A549 (cell line): ENCODE measurements around the gene CLMN. TPM values are rescaled to one million over a fixed set of nuclear protein-coding genes. Genes with fewer than 3 reads are reported as not detected.

Source experiments
- ATAC-seq, 2 experiments: fragments of 200-7000 bp in 1 of 2; fragments of >200 bp in 1 of 2; cut with Nextera tagmentation in 1 of 2; cut with Tn5 transposase in 1 of 2; 3 replicates each; pipeline versions ENCODE4 v1.8.0 to v1.9.1; 2018 to 2020; ENCODE audit warnings: mild to moderate bottlenecking in 1 of 2, moderate library complexity in 1 of 2
- CTCF ChIA-PET: fragments of 300-600 bp; sonication (Branson Sonifier 250); formaldehyde crosslinking; extraction: SDS; loops from one replicate; lab custom pipeline; 2021; ENCODE audit warnings: antibody characterized with exemption, inconsistent platforms; lab: Yijun Ruan, JAX
- POLR2A ChIA-PET: fragments of 350-600 bp; formaldehyde crosslinking; extraction: SDS; loops from one replicate; lab custom pipeline; 2021; ENCODE audit warnings: antibody characterized with exemption, inconsistent platforms; lab: Yijun Ruan, JAX
- DNase-seq, 2 experiments: peaks; one replicate each; pipeline versions ENCODE4 v3.0.0 to v3.0.0-alpha.2; 2011 to 2016; ENCODE audit warnings: low read depth in 1 of 2, low spot score in 1 of 2
- FAIRE-seq: peaks from 2 replicates; lab custom pipeline; 2011; peaks lifted over from hg19 to GRCh38; lab: Jason Lieb, UNC
- H3K27ac ChIP-seq, 2 experiments: fragments of >200 bp; sonication (Bioruptor Twin); formaldehyde crosslinking; 3 replicates each; pipeline ENCODE4 v1.5.1; 2016 to 2017
- H3K4me1 ChIP-seq: fragments of >200 bp; sonication (Bioruptor Twin); formaldehyde crosslinking; 3 replicates; pipeline ENCODE4 v1.6.1; 2016
- H3K4me2 ChIP-seq: fragments of >200 bp; sonication (Bioruptor Twin); formaldehyde crosslinking; 3 replicates; pipeline ENCODE4 v1.6.1; 2016
- H3K4me3 ChIP-seq: fragments of >200 bp; sonication (Bioruptor Twin); formaldehyde crosslinking; 3 replicates; pipeline ENCODE4 v1.5.1; 2016
- H3K9me3 ChIP-seq: fragments of >200 bp; sonication (Bioruptor Twin); formaldehyde crosslinking; 3 replicates; pipeline ENCODE4 v1.6.1; 2016
- BHLHE40 ChIP-seq: IDR thresholded peaks from 2 replicates; pipeline ENCODE4 v1.6.1; 2012; ENCODE audit warnings: low read depth, low read length, inconsistent platforms
- CHD4 ChIP-seq: fragments of 200-600 bp; sonication (generic); IDR thresholded peaks from 2 replicates; pipeline ENCODE4 v1.6.1; 2016; ENCODE audit warnings: antibody characterized with exemption, mild to moderate bottlenecking, borderline replicate concordance
- EHF ChIP-seq: fragments of 250-450 bp; sonication (Bioruptor Pico); IDR thresholded peaks from 2 replicates; pipeline ENCODE4 v1.5.0; 2020; ENCODE audit warnings: mild to moderate bottlenecking
- EP300 ChIP-seq, 2 experiments: fragments of >200 bp; sonication (Bioruptor Twin); formaldehyde crosslinking; IDR thresholded peaks; 2 replicates in 1 of 2; 3 replicates in 1 of 2; pipeline ENCODE4 v1.6.1; 2016 to 2017
- HOXA7 ChIP-seq: fragments of 250-450 bp; sonication (Bioruptor Pico); IDR thresholded peaks from 2 replicates; pipeline ENCODE4 v1.5.0; 2020; ENCODE audit warnings: mild to moderate bottlenecking, moderate library complexity
- JUN ChIP-seq, 2 experiments: fragments of >200 bp; sonication (Bioruptor Twin); formaldehyde crosslinking; IDR thresholded peaks; 2 replicates in 1 of 2; 3 replicates in 1 of 2; pipeline ENCODE4 v1.6.1; 2016 to 2017
- NFE2L2 ChIP-seq: fragments of 150-350 bp; conservative IDR thresholded peaks from 2 replicates; pipeline ENCODE4 v1.6.1; 2014; ENCODE audit warnings: low read length
- PHF8 ChIP-seq: fragments of 200-600 bp; sonication (generic); IDR thresholded peaks from 2 replicates; pipeline ENCODE4 v1.6.1; 2016; ENCODE audit warnings: low read depth, mild to moderate bottlenecking, antibody characterized with exemption, moderate library complexity, borderline replicate concordance
- RFX5 ChIP-seq: fragments of 450-650 bp; IDR thresholded peaks from 2 replicates; pipeline ENCODE4 v1.7.1; 2014; ENCODE audit warnings: antibody characterized with exemption, mild to moderate bottlenecking, moderate library complexity
- SMC3 ChIP-seq: fragments of >200 bp; sonication (Bioruptor Twin); formaldehyde crosslinking; IDR thresholded peaks from 3 replicates; pipeline ENCODE4 v1.6.1; 2018; ENCODE audit warnings: inconsistent platforms
- WGBS: methylation state at CpG from one replicate; pipeline ENCODE4 v1.1.6; 2017; ENCODE audit errors: missing lambda C conversion rate; 5-methylcytosine and 5-hydroxymethylcytosine counted together
- polyA plus RNA-seq, 4 experiments: library from polyadenylated mRNA; depleted of rRNA in 3 of 4; stranded (reverse); fragments of >200 nt; fragmentation: RNase III in 1 of 4; extraction: RNeasy Plus Mini Kit Qiagen cat#74134 plus additional on column Dnase treatment in 1 of 4; gene quantifications; 2 replicates in 3 of 4; 3 replicates in 1 of 4; pipeline ENCODE4 v1.2.3, GENCODE V29; 2011 to 2017
- TF ChIP-seq, protein P1 (sequence below): fragments of 250-450 bp; sonication (Bioruptor Pico); IDR thresholded peaks from 2 replicates; pipeline ENCODE4 v1.5.0; 2021; ENCODE audit warnings: mild to moderate bottlenecking, moderate library complexity, borderline replicate concordance
- TF ChIP-seq, protein P2 (sequence below): IDR thresholded peaks from 2 replicates; pipeline ENCODE4 v1.6.1; 2012
- TF ChIP-seq, protein P3 (sequence below): fragments of >200 bp; sonication (Bioruptor Twin); formaldehyde crosslinking; IDR thresholded peaks from 2 replicates; pipeline ENCODE4 v1.6.1; 2016
- TF ChIP-seq, protein P4 (sequence below): fragments of 150-350 bp; IDR thresholded peaks from 2 replicates; pipeline ENCODE4 v1.6.1; 2014; ENCODE audit warnings: low read depth, mild to moderate bottlenecking, low read length

CLMN gene
- polyA plus RNA-seq, 2 of the 4 experiments (the other 2 are of a cell fraction), result 2.9 to 10.6 TPM

DNA sequence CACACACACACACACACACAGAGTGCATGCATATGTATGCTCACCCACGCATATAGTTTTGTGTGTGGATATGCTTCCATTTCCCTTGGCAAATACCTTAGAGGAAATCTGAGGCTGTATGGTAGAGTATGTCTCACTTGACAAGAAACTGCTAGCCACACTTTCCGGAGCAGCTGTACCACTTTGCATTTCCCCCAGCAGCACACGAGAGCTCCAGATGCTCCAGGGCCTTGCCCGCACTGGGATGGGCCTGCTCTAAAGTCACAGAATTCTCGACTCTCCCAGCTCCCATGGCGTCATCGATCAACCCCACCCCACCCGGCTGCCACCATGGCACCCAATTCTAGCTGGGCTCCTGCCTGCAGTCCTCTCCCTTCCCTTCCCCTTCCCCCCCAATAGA, 21.9 kb downstream of the CLMN start:
- ChIA-PET CTCF (no interaction called here), POLR2A (no interaction called here)
- no peak for DNase-seq
- Histone ChIP-seq H3K4me1 (peaks cover 10% of the 10 kb centered on the region), H3K4me2 (no peak overlapping the region), H3K27ac (no peak overlapping the region), H3K9me3 (no peaks in the 10 kb centered on the region), H3K4me3 (no peak overlapping the region)
- 89% methylated on average over 8 of the region's 8 CpGs for WGBS
- FAIRE-seq, result no peak
- no peak for ATAC-seq
- TF ChIP-seq EHF (CRISPR knock-in tag) (no peak), NFE2L2 (no peak), SMC3 (no peak), PHF8 (no peak), CHD4 (no peak), EP300 (IDR thresholded peaks at IDR 0.05) (no peak)
- TF ChIP-seq, protein P1, sequence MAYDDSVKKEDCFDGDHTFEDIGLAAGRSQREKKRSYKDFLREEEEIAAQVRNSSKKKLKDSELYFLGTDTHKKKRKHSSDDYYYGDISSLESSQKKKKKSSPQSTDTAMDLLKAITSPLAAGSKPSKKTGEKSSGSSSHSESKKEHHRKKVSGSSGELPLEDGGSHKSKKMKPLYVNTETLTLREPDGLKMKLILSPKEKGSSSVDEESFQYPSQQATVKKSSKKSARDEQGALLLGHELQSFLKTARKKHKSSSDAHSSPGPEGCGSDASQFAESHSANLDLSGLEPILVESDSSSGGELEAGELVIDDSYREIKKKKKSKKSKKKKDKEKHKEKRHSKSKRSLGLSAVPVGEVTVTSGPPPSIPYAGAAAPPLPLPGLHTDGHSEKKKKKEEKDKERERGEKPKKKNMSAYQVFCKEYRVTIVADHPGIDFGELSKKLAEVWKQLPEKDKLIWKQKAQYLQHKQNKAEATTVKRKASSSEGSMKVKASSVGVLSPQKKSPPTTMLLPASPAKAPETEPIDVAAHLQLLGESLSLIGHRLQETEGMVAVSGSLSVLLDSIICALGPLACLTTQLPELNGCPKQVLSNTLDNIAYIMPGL (CRISPR knock-in tag), result no peak

DNA sequence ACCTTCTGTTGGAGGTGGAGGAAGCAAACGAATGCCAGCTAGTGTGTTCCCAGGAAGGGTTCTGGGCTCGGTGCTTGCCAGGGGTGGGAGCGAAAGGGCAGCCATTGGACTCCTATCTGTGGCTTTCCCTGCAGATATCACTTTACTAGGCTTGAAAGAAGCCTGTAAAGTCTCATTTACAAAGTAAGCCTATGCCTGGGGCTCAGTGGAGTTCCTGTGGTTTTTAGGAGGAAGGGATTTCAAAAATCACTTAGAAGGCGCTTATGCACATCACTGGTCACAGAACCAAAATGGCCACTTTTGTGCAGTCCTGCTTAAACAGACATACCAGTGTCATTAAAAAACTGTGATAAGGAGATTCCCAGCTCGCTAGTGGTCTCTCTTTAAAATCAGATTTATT, 22.7 kb downstream of the CLMN start:
- no peaks in the 10 kb centered on the region for H3K9me3 ChIP-seq
- 91% methylated on average over 5 of the region's 5 CpGs for WGBS
- H3K4me1 ChIP-seq, result peaks cover 18% of the 10 kb centered on the region
- H3K27ac ChIP-seq, result no peak overlapping the region
- DNase-seq (no peak), ATAC-seq (no peak)
- TF ChIP-seq RFX5, result no peak
- no peak for TF ChIP-seq BHLHE40
- no peak for TF ChIP-seq JUN (IDR thresholded peaks at IDR 0.05)
- no peak for TF ChIP-seq CHD4
- no peak for TF ChIP-seq EHF (CRISPR knock-in tag)
- TF ChIP-seq, protein P1 (CRISPR knock-in tag), result no peak
- TF ChIP-seq, protein P2, sequence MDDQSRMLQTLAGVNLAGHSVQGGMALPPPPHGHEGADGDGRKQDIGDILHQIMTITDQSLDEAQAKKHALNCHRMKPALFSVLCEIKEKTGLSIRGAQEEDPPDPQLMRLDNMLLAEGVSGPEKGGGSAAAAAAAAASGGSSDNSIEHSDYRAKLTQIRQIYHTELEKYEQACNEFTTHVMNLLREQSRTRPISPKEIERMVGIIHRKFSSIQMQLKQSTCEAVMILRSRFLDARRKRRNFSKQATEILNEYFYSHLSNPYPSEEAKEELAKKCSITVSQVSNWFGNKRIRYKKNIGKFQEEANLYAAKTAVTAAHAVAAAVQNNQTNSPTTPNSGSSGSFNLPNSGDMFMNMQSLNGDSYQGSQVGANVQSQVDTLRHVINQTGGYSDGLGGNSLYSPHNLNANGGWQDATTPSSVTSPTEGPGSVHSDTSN, result no peak
- TF ChIP-seq, protein P3, sequence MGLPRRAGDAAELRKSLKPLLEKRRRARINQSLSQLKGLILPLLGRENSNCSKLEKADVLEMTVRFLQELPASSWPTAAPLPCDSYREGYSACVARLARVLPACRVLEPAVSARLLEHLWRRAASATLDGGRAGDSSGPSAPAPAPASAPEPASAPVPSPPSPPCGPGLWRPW, result no peak
- TF ChIP-seq HOXA7 (CRISPR knock-in tag), result no peak
- TF ChIP-seq, protein P4, sequence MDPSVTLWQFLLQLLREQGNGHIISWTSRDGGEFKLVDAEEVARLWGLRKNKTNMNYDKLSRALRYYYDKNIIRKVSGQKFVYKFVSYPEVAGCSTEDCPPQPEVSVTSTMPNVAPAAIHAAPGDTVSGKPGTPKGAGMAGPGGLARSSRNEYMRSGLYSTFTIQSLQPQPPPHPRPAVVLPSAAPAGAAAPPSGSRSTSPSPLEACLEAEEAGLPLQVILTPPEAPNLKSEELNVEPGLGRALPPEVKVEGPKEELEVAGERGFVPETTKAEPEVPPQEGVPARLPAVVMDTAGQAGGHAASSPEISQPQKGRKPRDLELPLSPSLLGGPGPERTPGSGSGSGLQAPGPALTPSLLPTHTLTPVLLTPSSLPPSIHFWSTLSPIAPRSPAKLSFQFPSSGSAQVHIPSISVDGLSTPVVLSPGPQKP, result no peak
- TF ChIP-seq, all 56 proteins: peak for 0
- no peak for FAIRE-seq
- Histone ChIP-seq H3K4me2 (no peak overlapping the region), H3K4me3 (no peak overlapping the region)
- CTCF ChIA-PET, result interaction anchor here (1.2 kb wide), 1 partner anchor 135 kb away, joined by 3 read pairs; no protein-coding TSS in a partner anchor
- POLR2A ChIA-PET, result no interaction called here
